Measurements from ENCODE around the gene SYT2.

DNA sequence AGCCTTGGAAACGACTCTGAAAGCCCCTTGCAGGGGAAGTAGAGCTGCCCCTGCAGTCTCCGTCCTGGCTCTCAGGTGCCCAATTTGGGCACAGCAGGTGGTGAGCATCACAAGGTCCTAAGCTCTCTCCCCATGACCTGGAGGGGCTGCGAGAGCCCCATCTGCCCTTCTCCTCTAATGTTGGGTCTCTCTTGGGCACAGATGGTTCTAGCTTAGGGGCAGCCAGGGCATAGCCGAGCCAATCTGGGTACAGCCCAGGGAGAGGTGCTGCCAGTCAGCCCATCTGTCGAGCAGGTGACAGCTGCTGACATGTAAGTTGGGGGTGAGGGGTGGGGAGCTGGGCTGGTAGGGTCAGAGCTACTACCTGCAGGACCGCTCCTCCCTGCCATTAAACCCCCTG is 50.7 kb downstream of the SYT2 start:
- TF ChIP-seq, protein P1, sequence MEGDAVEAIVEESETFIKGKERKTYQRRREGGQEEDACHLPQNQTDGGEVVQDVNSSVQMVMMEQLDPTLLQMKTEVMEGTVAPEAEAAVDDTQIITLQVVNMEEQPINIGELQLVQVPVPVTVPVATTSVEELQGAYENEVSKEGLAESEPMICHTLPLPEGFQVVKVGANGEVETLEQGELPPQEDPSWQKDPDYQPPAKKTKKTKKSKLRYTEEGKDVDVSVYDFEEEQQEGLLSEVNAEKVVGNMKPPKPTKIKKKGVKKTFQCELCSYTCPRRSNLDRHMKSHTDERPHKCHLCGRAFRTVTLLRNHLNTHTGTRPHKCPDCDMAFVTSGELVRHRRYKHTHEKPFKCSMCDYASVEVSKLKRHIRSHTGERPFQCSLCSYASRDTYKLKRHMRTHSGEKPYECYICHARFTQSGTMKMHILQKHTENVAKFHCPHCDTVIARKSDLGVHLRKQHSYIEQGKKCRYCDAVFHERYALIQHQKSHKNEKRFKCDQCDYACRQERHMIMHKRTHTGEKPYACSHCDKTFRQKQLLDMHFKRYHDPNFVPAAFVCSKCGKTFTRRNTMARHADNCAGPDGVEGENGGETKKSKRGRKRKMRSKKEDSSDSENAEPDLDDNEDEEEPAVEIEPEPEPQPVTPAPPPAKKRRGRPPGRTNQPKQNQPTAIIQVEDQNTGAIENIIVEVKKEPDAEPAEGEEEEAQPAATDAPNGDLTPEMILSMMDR (IDR thresholded peaks at IDR 0.05) = no peak
- no peak for TF ChIP-seq POLR2A (IDR thresholded peaks at IDR 0.05; ENCODE audit: low read depth)

Measured in esophagus muscularis mucosa (tissue), 3 donors.